Mesendoderm (in vitro differentiated cells): ENCODE results near the gene CCNY.

Experiments
- DNase-seq: peaks from one replicate; pipeline ENCODE4 v3.0.0; 2013
- H2AK5ac ChIP-seq: 2 replicates; pipeline ENCODE4 v1.6.1; 2013; ENCODE audit warnings: low read length, inconsistent platforms
- H2BK120ac ChIP-seq: 2 replicates; pipeline ENCODE4 v1.6.1; 2013; ENCODE audit warnings: low read depth, mild to moderate bottlenecking, low read length, moderate library complexity, mixed read lengths
- H2BK15ac ChIP-seq: replicated peaks from 2 replicates; pipeline ENCODE4 v1.6.1; 2013; ENCODE audit warnings: low read depth, mild to moderate bottlenecking, moderate library complexity
- H2BK5ac ChIP-seq: 2 replicates; pipeline ENCODE4 v1.6.1; 2013; ENCODE audit warnings: low read length, inconsistent platforms
- H3K18ac ChIP-seq: 2 replicates; pipeline ENCODE4 v1.6.1; 2013; ENCODE audit warnings: mild to moderate bottlenecking, low read length, mixed read lengths
- H3K23ac ChIP-seq: one replicate; pipeline ENCODE4 v1.6.1; 2013; ENCODE audit warnings: low read length
- H3K27ac ChIP-seq: 2 replicates; pipeline ENCODE4 v1.5.1; 2013; ENCODE audit warnings: low read depth, mild to moderate bottlenecking, inconsistent platforms, low read length, moderate library complexity
- H3K27me3 ChIP-seq: 2 replicates; pipeline ENCODE4 v1.6.1; 2013; ENCODE audit warnings: low read length, control low read depth, mild to moderate bottlenecking, inconsistent platforms; ENCODE audit not compliant: insufficient read depth, poor library complexity
- H3K36me3 ChIP-seq: 2 replicates; pipeline ENCODE4 v1.6.1; 2013; ENCODE audit warnings: low read length, inconsistent platforms; ENCODE audit not compliant: control insufficient read depth, insufficient read depth
- H3K4ac ChIP-seq: one replicate; pipeline ENCODE4 v1.6.1; 2013; ENCODE audit warnings: low read depth, mild to moderate bottlenecking, low read length, moderate library complexity
- H3K4me1 ChIP-seq: 2 replicates; pipeline ENCODE4 v1.6.1; 2013; ENCODE audit warnings: low read depth, low read length, inconsistent platforms; ENCODE audit not compliant: control insufficient read depth
- H3K4me2 ChIP-seq: 2 replicates; pipeline ENCODE4 v1.6.1; 2013; ENCODE audit warnings: low read length
- H3K4me3 ChIP-seq: 2 replicates; pipeline ENCODE4 v1.5.1; 2013; ENCODE audit warnings: mild to moderate bottlenecking, low read length
- H3K56ac ChIP-seq: one replicate; pipeline ENCODE4 v1.6.1; 2013; ENCODE audit warnings: low read length
- H3K79me1 ChIP-seq: 2 replicates; pipeline ENCODE4 v1.6.1; 2013; ENCODE audit warnings: low read length, inconsistent platforms
- H3K79me2 ChIP-seq: 2 replicates; pipeline ENCODE4 v1.6.1; 2013; ENCODE audit warnings: mild to moderate bottlenecking, low read length; ENCODE audit not compliant: control insufficient read depth, insufficient read depth
- H3K9ac ChIP-seq: 2 replicates; pipeline ENCODE4 v1.6.1; 2013; ENCODE audit warnings: low read length, inconsistent platforms
- H4K5ac ChIP-seq: one replicate; pipeline ENCODE4 v1.6.1; 2013; ENCODE audit warnings: low read length
- H4K8ac ChIP-seq: one replicate; pipeline ENCODE4 v1.6.1; 2013; ENCODE audit warnings: low read depth, mild to moderate bottlenecking, control low read depth, low read length, moderate library complexity
- WGBS: extraction: QIAGEN DNeasy Blood & Tissue Kit; methylation state at CpG from one replicate; pipeline ENCODE4 v1.1.7; 2013; ENCODE audit warnings: low lambda C conversion rate, missing lambda C conversion rate; ENCODE audit not compliant: insufficient coverage; ENCODE audit errors: extremely low coverage; 5-methylcytosine and 5-hydroxymethylcytosine counted together

The CCNY gene

GRCh38 chr10:35545079-35545657, 208.9 kb downstream of the CCNY start:
- no peak overlapping the region for H3K4me2 ChIP-seq
- H3K4ac ChIP-seq, result no peak overlapping the region
- H3K23ac ChIP-seq, result no peak overlapping the region
- no peak overlapping the region for H3K56ac ChIP-seq
- peaks cover 1% of the 10 kb centered on the region for H3K79me1 ChIP-seq
- no peak overlapping the region for H3K18ac ChIP-seq
- no peak overlapping the region for H2BK5ac ChIP-seq
- H4K5ac ChIP-seq, result no peak overlapping the region
- no peak overlapping the region for H4K8ac ChIP-seq
- WGBS, result no CpG with 5 or more reads among the region's 10 CpGs
- no peak overlapping the region for H2AK5ac ChIP-seq
- H3K27ac ChIP-seq, result peak overlapping the region; percentile 49
- DNase-seq, result peak; percentile 31
- no peak overlapping the region for H2BK120ac ChIP-seq
- H3K79me2 ChIP-seq, result no peaks in the 10 kb centered on the region
- no peaks in the 10 kb centered on the region for H3K4me1 ChIP-seq
- H3K9ac ChIP-seq, result no peak overlapping the region
- H3K36me3 ChIP-seq, result no peaks in the 10 kb centered on the region
- no peaks in the 10 kb centered on the region for H3K27me3 ChIP-seq
- no peak overlapping the region for H2BK15ac ChIP-seq
- H3K4me3 ChIP-seq, result no peak overlapping the region

- no peak overlapping the region for H3K4me2 ChIP-seq
These were observed 209.7 kb downstream of the CCNY start for GRCh38 chr10:35545878-35546590.

GRCh38 chr10:35546824-35547225, 210.5 kb downstream of the CCNY start:
- Histone ChIP-seq H3K27ac (no peak overlapping the region), H4K8ac (no peak overlapping the region), H3K4me3 (no peak overlapping the region), H3K4me1 (no peaks in the 10 kb centered on the region), H3K36me3 (no peaks in the 10 kb centered on the region), H3K79me1 (peaks cover 1% of the 10 kb centered on the region), H3K4me2 (no peak overlapping the region), H3K23ac (no peak overlapping the region), H3K79me2 (no peaks in the 10 kb centered on the region), H4K5ac (no peak overlapping the region), H3K4ac (no peak overlapping the region), H3K56ac (no peak overlapping the region), H2AK5ac (no peak overlapping the region), H3K18ac (no peak overlapping the region), H2BK120ac (no peak overlapping the region), H3K27me3 (no peaks in the 10 kb centered on the region), H2BK15ac (no peak overlapping the region), H2BK5ac (no peak overlapping the region), H3K9ac (no peak overlapping the region)
- DNase-seq, result peak; percentile 55
- WGBS, result no CpG with 5 or more reads among the region's 4 CpGs

More at GRCh38 chr10:35545878-35546590, 209.7 kb downstream of the CCNY start:
- no peak for DNase-seq
- Histone ChIP-seq H2BK15ac (no peak overlapping the region), H3K23ac (no peak overlapping the region), H3K27ac (no peak overlapping the region), H3K27me3 (no peaks in the 10 kb centered on the region), H3K36me3 (no peaks in the 10 kb centered on the region), H3K79me1 (peaks cover 1% of the 10 kb centered on the region), H3K56ac (no peak overlapping the region), H3K4me3 (no peak overlapping the region), H4K8ac (no peak overlapping the region), H2BK120ac (no peak overlapping the region), H3K4ac (no peak overlapping the region), H3K79me2 (no peaks in the 10 kb centered on the region), H3K4me1 (no peaks in the 10 kb centered on the region), H3K9ac (no peak overlapping the region), H3K18ac (no peak overlapping the region), H4K5ac (no peak overlapping the region), H2AK5ac (no peak overlapping the region), H2BK5ac (no peak overlapping the region)
- WGBS, result no CpG with 5 or more reads among the region's 6 CpGs

GRCh38 chr10:35552650-35553342, 216.5 kb downstream of the CCNY start:
- Histone ChIP-seq H4K5ac (no peak overlapping the region), H2AK5ac (no peak overlapping the region), H3K18ac (no peak overlapping the region), H4K8ac (no peak overlapping the region), H2BK120ac (no peak overlapping the region), H2BK5ac (no peak overlapping the region), H3K9ac (no peak overlapping the region), H3K27me3 (no peaks in the 10 kb centered on the region), H3K56ac (no peak overlapping the region), H3K27ac (no peak overlapping the region), H3K4me1 (no peaks in the 10 kb centered on the region), H2BK15ac (no peak overlapping the region), H3K23ac (no peak overlapping the region), H3K4me3 (no peak overlapping the region), H3K36me3 (no peaks in the 10 kb centered on the region), H3K4me2 (no peak overlapping the region), H3K79me2 (no peaks in the 10 kb centered on the region), H3K79me1 (no peaks in the 10 kb centered on the region), H3K4ac (no peak overlapping the region)
- DNase-seq, result peak; percentile 33
- WGBS, result no CpG with 5 or more reads among the region's 7 CpGs

- H2AK5ac ChIP-seq, result no peak overlapping the region
- no peak overlapping the region for H3K9ac ChIP-seq
- no peak overlapping the region for H3K56ac ChIP-seq
- WGBS, result no CpG with 5 or more reads among the region's 2 CpGs
- no peaks in the 10 kb centered on the region for H3K79me2 ChIP-seq
- no peaks in the 10 kb centered on the region for H3K4me1 ChIP-seq
- DNase-seq, result no peak
- no peak overlapping the region for H4K8ac ChIP-seq
- no peak overlapping the region for H3K4me2 ChIP-seq
- H2BK5ac ChIP-seq, result no peak overlapping the region
- H3K36me3 ChIP-seq, result no peaks in the 10 kb centered on the region
- no peaks in the 10 kb centered on the region for H3K27me3 ChIP-seq
- no peaks in the 10 kb centered on the region for H3K79me1 ChIP-seq
- no peak overlapping the region for H3K4me3 ChIP-seq
- H2BK15ac ChIP-seq, result no peak overlapping the region
- no peak overlapping the region for H3K18ac ChIP-seq
- H3K27ac ChIP-seq, result no peak overlapping the region
- no peak overlapping the region for H4K5ac ChIP-seq
- no peak overlapping the region for H3K23ac ChIP-seq
- no peak overlapping the region for H3K4ac ChIP-seq
- H2BK120ac ChIP-seq, result no peak overlapping the region
These were observed 217.7 kb downstream of the CCNY start for GRCh38 chr10:35554036-35554435.
